IMR-90 (cell line): ENCODE data around the gene GCK. TPM values are rescaled to one million over a fixed set of nuclear protein-coding genes. Genes with fewer than 3 reads are reported as not detected.

ENCODE experiments used
- ATAC-seq: fragments of 200-7000 bp; cut with Tn5 transposase; 2 replicates; pipeline ENCODE4 v1.9.1; 2020; ENCODE audit warnings: low read depth, mild to moderate bottlenecking, moderate library complexity
- BruUV-seq: library from RNA; stranded (reverse); fragments of 400-500 nt; replicated peaks from 2 replicates; lab custom pipeline; 2021; lab: Mats Ljungman, UMichigan
- CTCF ChIA-PET: fragments of 300-600 bp; formaldehyde crosslinking; extraction: SDS; loops from one replicate; lab custom pipeline; 2021; ENCODE audit warnings: antibody characterized with exemption; lab: Yijun Ruan, JAX
- POLR2A ChIA-PET: fragments of 300-600 bp; sonication (Branson Sonifier 250); formaldehyde crosslinking; loops from one replicate; lab custom pipeline; 2022; ENCODE audit warnings: antibody characterized with exemption; ENCODE audit not compliant: unreplicated experiment; lab: Charles Lee
- DNase-seq: peaks from one replicate; pipeline ENCODE4 v3.0.0; 2013
- H2AFZ ChIP-seq: replicated peaks from 2 replicates; pipeline ENCODE3; 2013; ENCODE audit warnings: low read length, mild to moderate bottlenecking; ENCODE audit not compliant: poor library complexity
- H2AK5ac ChIP-seq: 2 replicates; pipeline ENCODE4 v1.6.1; 2013; ENCODE audit warnings: low read depth, low read length, inconsistent platforms
- H2AK9ac ChIP-seq: replicated peaks from 2 replicates; pipeline ENCODE3; 2013; ENCODE audit warnings: mild to moderate bottlenecking, low read depth, low read length, moderate library complexity; ENCODE audit not compliant: poor library complexity
- H2BK120ac ChIP-seq: 2 replicates; pipeline ENCODE4 v1.6.1; 2013; ENCODE audit warnings: low read depth, low read length, inconsistent platforms
- H2BK15ac ChIP-seq: 3 replicates; pipeline ENCODE4 v1.6.1; 2013; ENCODE audit warnings: low read depth, low read length, inconsistent platforms
- H2BK20ac ChIP-seq: 2 replicates; pipeline ENCODE4 v1.6.1; 2013; ENCODE audit warnings: low read depth, mild to moderate bottlenecking, inconsistent platforms, low read length, moderate library complexity
- H2BK5ac ChIP-seq: 2 replicates; pipeline ENCODE4 v1.6.1; 2013; ENCODE audit warnings: mild to moderate bottlenecking, low read depth, low read length, inconsistent platforms; ENCODE audit not compliant: poor library complexity, severe bottlenecking
- H3K14ac ChIP-seq: replicated peaks from 2 replicates; pipeline ENCODE4 v1.6.1; 2013; ENCODE audit warnings: low read depth, low read length, inconsistent platforms
- H3K18ac ChIP-seq: 2 replicates; pipeline ENCODE4 v1.6.1; 2013; ENCODE audit warnings: low read depth, low read length, control low read depth
- H3K23ac ChIP-seq: 2 replicates; pipeline ENCODE4 v1.6.1; 2013; ENCODE audit warnings: low read depth, low read length, inconsistent platforms
- H3K27ac ChIP-seq: 2 replicates; pipeline ENCODE4 v1.5.1; 2013; ENCODE audit warnings: mild to moderate bottlenecking, control low read depth, low read length; ENCODE audit not compliant: insufficient read depth
- H3K27me3 ChIP-seq: 2 replicates; pipeline ENCODE4 v1.6.1; 2013; ENCODE audit warnings: low read length; ENCODE audit not compliant: control insufficient read depth, insufficient read depth
- H3K36me3 ChIP-seq: 2 replicates; pipeline ENCODE4 v1.6.1; 2013; ENCODE audit warnings: low read length, mixed read lengths; ENCODE audit not compliant: control insufficient read depth, insufficient read depth
- H3K4ac ChIP-seq: 2 replicates; pipeline ENCODE4 v1.6.1; 2013; ENCODE audit warnings: low read depth, low read length, inconsistent platforms
- H3K4me1 ChIP-seq: 2 replicates; pipeline ENCODE4 v1.6.1; 2013; ENCODE audit warnings: low read length, mixed read lengths; ENCODE audit not compliant: control insufficient read depth, insufficient read depth
- H3K4me2 ChIP-seq: 2 replicates; pipeline ENCODE4 v1.6.1; 2013; ENCODE audit warnings: low read depth, mild to moderate bottlenecking, control low read depth, low read length, moderate library complexity
- H3K4me3 ChIP-seq: 2 replicates; pipeline ENCODE4 v1.5.1; 2013; ENCODE audit warnings: low read depth, mild to moderate bottlenecking, control low read depth, low read length, moderate library complexity; ENCODE audit not compliant: insufficient read depth
- H3K56ac ChIP-seq: 2 replicates; pipeline ENCODE4 v1.6.1; 2013; ENCODE audit warnings: low read length, inconsistent platforms; ENCODE audit not compliant: insufficient read depth; ENCODE audit errors: extremely low read depth
- H3K79me1 ChIP-seq, 2 experiments: 2 replicates each; pipeline ENCODE4 v1.6.1; 2013; ENCODE audit warnings: low read length in 2 of 2, inconsistent platforms in 1 of 2, low read depth in 1 of 2
- H3K9ac ChIP-seq: 2 replicates; pipeline ENCODE4 v1.6.1; 2013; ENCODE audit warnings: low read depth, low read length, control low read depth
- H3K9me1 ChIP-seq: 2 replicates; pipeline ENCODE4 v1.6.1; 2013; ENCODE audit warnings: low read length, inconsistent platforms; ENCODE audit not compliant: insufficient read depth
- H3K9me3 ChIP-seq: 2 replicates; pipeline ENCODE4 v1.6.1; 2013; ENCODE audit warnings: low read length; ENCODE audit not compliant: control insufficient read depth, insufficient read depth
- H4K20me1 ChIP-seq: 2 replicates; pipeline ENCODE4 v1.6.1; 2013; ENCODE audit warnings: low read length, inconsistent platforms; ENCODE audit not compliant: insufficient read depth
- H4K5ac ChIP-seq: 2 replicates; pipeline ENCODE4 v1.6.1; 2013; ENCODE audit warnings: mild to moderate bottlenecking, low read depth, low read length, control low read depth
- H4K8ac ChIP-seq, 2 experiments: 2 replicates each; pipeline ENCODE4 v1.6.1; 2013; ENCODE audit warnings: low read depth in 2 of 2, low read length in 2 of 2, control low read depth in 1 of 2, inconsistent platforms in 1 of 2
- H4K91ac ChIP-seq: 2 replicates; pipeline ENCODE4 v1.6.1; 2013; ENCODE audit warnings: low read depth, low read length, inconsistent platforms; ENCODE audit not compliant: insufficient read depth
- BHLHE40 ChIP-seq: fragments of 150-350 bp; IDR thresholded peaks from 2 replicates; pipeline ENCODE4 v1.6.1; 2016; ENCODE audit warnings: mild to moderate bottlenecking, low read depth, low read length
- CEBPB ChIP-seq: IDR thresholded peaks from 2 replicates; pipeline ENCODE4 v1.6.1; 2012; ENCODE audit warnings: low read depth, low read length, improper control_type of control experiment
- CHD1 ChIP-seq: IDR thresholded peaks from 2 replicates; pipeline ENCODE4 v1.6.1; 2012; ENCODE audit warnings: low read depth, low read length, improper control_type of control experiment
- CTCF ChIP-seq: conservative IDR thresholded peaks from 2 replicates; pipeline ENCODE4 v1.5.1; 2012; ENCODE audit warnings: mild to moderate bottlenecking, low read depth, low read length, improper control_type of control experiment
- ELK1 ChIP-seq: fragments of 150-350 bp; IDR thresholded peaks from 2 replicates; pipeline ENCODE4 v1.6.1; 2016; ENCODE audit warnings: low read depth, mild to moderate bottlenecking, low read length, moderate library complexity, borderline replicate concordance
- FOS ChIP-seq: fragments of 150-350 bp; IDR thresholded peaks from 2 replicates; pipeline ENCODE4 v1.6.1; 2016; ENCODE audit warnings: low read depth, low read length
- MAFK ChIP-seq: IDR thresholded peaks from 2 replicates; pipeline ENCODE4 v1.6.1; 2012; ENCODE audit warnings: low read depth, low read length, improper control_type of control experiment
- MAZ ChIP-seq: IDR thresholded peaks from 2 replicates; pipeline ENCODE4 v1.6.1; 2012; ENCODE audit warnings: low read depth, mild to moderate bottlenecking, low read length, improper control_type of control experiment, moderate library complexity, borderline replicate concordance
- MXI1 ChIP-seq: IDR thresholded peaks from 2 replicates; pipeline ENCODE4 v1.6.1; 2012; ENCODE audit warnings: low read depth, mild to moderate bottlenecking, low read length, moderate library complexity, borderline replicate concordance
- NFE2L2 ChIP-seq: fragments of 150-350 bp; IDR thresholded peaks from 2 replicates; pipeline ENCODE4 v1.6.1; 2016; ENCODE audit warnings: low read depth, mild to moderate bottlenecking, low read length
- POLR2A ChIP-seq: IDR thresholded peaks from 2 replicates; pipeline ENCODE4 v1.6.1; 2012; ENCODE audit warnings: mild to moderate bottlenecking, low read depth, low read length
- RAD21 ChIP-seq: IDR thresholded peaks from 2 replicates; pipeline ENCODE4 v1.6.1; 2012; ENCODE audit warnings: low read length, improper control_type of control experiment
- RCOR1 ChIP-seq: IDR thresholded peaks from 2 replicates; pipeline ENCODE4 v1.6.1; 2012; ENCODE audit warnings: mild to moderate bottlenecking, low read length, improper control_type of control experiment; ENCODE audit not compliant: insufficient replicate concordance
- RFX5 ChIP-seq: IDR thresholded peaks from 2 replicates; pipeline ENCODE4 v1.8.0; 2012; ENCODE audit warnings: low read depth, mild to moderate bottlenecking, low read length, moderate library complexity
- SMC3 ChIP-seq: fragments of 150-350 bp; IDR thresholded peaks from 2 replicates; pipeline ENCODE4 v1.6.1; 2016; ENCODE audit warnings: low read depth, mild to moderate bottlenecking, antibody characterized with exemption, low read length, moderate library complexity
- USF2 ChIP-seq: fragments of 150-350 bp; IDR thresholded peaks from 2 replicates; pipeline ENCODE4 v1.6.1; 2017; ENCODE audit warnings: mild to moderate bottlenecking, antibody characterized with exemption, low read length, low read depth
- WGBS, 2 experiments: methylation state at CpG; one replicate each; pipeline versions ENCODE4 v1.1.5 to v1.1.7; 2013; ENCODE audit warnings: missing lambda C conversion rate in 2 of 2; ENCODE audit not compliant: insufficient read length in 1 of 2; ENCODE audit errors: extremely low coverage in 2 of 2; 5-methylcytosine and 5-hydroxymethylcytosine counted together
- dilution Hi-C: fragments of 300-500 bp; cut with HindIII; formaldehyde crosslinking; loops from one replicate; pipeline ENCODE4 v1.14.3; 2018; ENCODE audit warnings: low sequenced_read_pairs; ENCODE audit not compliant: unreplicated experiment
- in situ Hi-C: fragments of 300-500 bp; cut with MboI; formaldehyde crosslinking; loops from 3 replicates; pipeline ENCODE4 v1.14.3; 2019; ENCODE audit warnings: low sequenced_read_pairs, inconsistent platforms, mixed read lengths
- intact Hi-C: fragments of 100-400 bp; cut with micrococcal nuclease; formaldehyde crosslinking; loops from 2 replicates; pipeline ENCODE4 v1.10.0; 2022
- polyA plus RNA-seq, 3 experiments: library from polyadenylated mRNA; depleted of rRNA; stranded (reverse); fragments of >200 nt; gene quantifications; 2 replicates each; pipeline ENCODE4 v1.2.3, GENCODE V29; 2012; ENCODE audit warnings: low replicate concordance in 1 of 3
- total RNA-seq: library from RNA; depleted of rRNA; stranded (reverse); fragments of >200 nt; gene quantifications from 2 replicates; pipeline ENCODE4 v1.2.3, GENCODE V29; 2012

GCK gene
- total and polyA plus RNA-seq, 2 of the 4 experiments (the other 2 are of a cell fraction): 0.14 to 0.18 TPM

GRCh38 chr7:44182827-44183226 lies 6.4 kb downstream of the GCK start:
- no peak overlapping the region for H3K4me2 ChIP-seq
- no peak overlapping the region for H2AK9ac ChIP-seq
- no peaks in the 10 kb centered on the region for H4K20me1 ChIP-seq
- no peak overlapping the region for H3K23ac ChIP-seq
- no peak overlapping the region for H2BK120ac ChIP-seq
- no peak for DNase-seq
- no peak overlapping the region for H2AFZ ChIP-seq
- no peaks in the 10 kb centered on the region for H3K9me1 ChIP-seq
- TF ChIP-seq NFE2L2: no peak
- TF ChIP-seq MAFK: no peak
- no peak for TF ChIP-seq BHLHE40
- TF ChIP-seq MXI1: no peak
- no peak for TF ChIP-seq RAD21
- TF ChIP-seq RFX5: no peak
- TF ChIP-seq CHD1: no peak
- no peak for TF ChIP-seq CTCF
- no peak for TF ChIP-seq RCOR1
- TF ChIP-seq FOS: no peak
- no peak for TF ChIP-seq MAZ
- TF ChIP-seq USF2: no peak
- no peak for TF ChIP-seq CEBPB
- no peak for TF ChIP-seq POLR2A
- TF ChIP-seq ELK1: no peak
- TF ChIP-seq SMC3: no peak
- no peak overlapping the region for H3K27ac ChIP-seq
- ChIA-PET CTCF (no interaction called here), POLR2A (no interaction called here)
- peaks cover 24% of the 10 kb centered on the region for H3K27me3 ChIP-seq
- no peak overlapping the region for H3K9ac ChIP-seq
- 53% methylated on average over 4 of the region's 5 CpGs; no CpG with 5 or more reads in 1 of the 2 experiments for WGBS, 2 experiments
- no peaks in the 10 kb centered on the region for H3K36me3 ChIP-seq
- H2BK20ac ChIP-seq: no peak overlapping the region
- no peak overlapping the region for H4K5ac ChIP-seq
- no peaks in the 10 kb centered on the region; a peak in 1 of 4 replicates for H3K79me1 ChIP-seq
- H3K4ac ChIP-seq: no peak overlapping the region
- H2BK5ac ChIP-seq: no peak overlapping the region
- H3K4me3 ChIP-seq: no peak overlapping the region
- ATAC-seq: no peak
- no peak overlapping the region for H4K8ac ChIP-seq
- no peak overlapping the region for H2BK15ac ChIP-seq
- no peak overlapping the region for H3K56ac ChIP-seq
- H3K14ac ChIP-seq: no peak overlapping the region
- no peak overlapping the region for H3K18ac ChIP-seq
- in situ Hi-C loops: no loop called here
- H3K9me3 ChIP-seq: peaks cover 18% of the 10 kb centered on the region
- H4K91ac ChIP-seq: no peak overlapping the region
- intact Hi-C loops: no loop called here
- no peak overlapping the region for H2AK5ac ChIP-seq
- no TSS peak for BruUV-seq
- dilution Hi-C loops: no loop called here
- peaks cover 4% of the 10 kb centered on the region for H3K4me1 ChIP-seq
